ENCODE data around the gene CCR5AS.

DNA sequence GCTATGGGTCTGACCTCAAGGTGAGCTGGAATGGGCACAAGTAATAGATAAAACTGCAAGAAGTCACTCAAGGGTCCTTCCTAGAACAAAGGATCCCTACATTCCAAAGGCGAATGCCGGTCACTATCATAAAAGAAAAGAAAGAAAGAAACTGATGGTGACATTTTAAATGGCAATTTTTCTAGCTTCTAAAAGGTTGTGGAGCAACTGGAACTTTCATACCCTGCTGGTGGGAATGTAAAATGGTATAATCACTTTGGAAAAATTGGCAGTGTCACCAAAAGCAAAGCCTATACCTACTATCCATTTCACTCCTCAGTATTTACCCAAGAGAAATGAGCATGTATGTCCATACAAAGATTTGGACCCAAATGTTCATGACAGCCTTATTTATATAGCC, 4.4 kb upstream of the CCR5AS start:
- TF ChIP-seq, protein P1, sequence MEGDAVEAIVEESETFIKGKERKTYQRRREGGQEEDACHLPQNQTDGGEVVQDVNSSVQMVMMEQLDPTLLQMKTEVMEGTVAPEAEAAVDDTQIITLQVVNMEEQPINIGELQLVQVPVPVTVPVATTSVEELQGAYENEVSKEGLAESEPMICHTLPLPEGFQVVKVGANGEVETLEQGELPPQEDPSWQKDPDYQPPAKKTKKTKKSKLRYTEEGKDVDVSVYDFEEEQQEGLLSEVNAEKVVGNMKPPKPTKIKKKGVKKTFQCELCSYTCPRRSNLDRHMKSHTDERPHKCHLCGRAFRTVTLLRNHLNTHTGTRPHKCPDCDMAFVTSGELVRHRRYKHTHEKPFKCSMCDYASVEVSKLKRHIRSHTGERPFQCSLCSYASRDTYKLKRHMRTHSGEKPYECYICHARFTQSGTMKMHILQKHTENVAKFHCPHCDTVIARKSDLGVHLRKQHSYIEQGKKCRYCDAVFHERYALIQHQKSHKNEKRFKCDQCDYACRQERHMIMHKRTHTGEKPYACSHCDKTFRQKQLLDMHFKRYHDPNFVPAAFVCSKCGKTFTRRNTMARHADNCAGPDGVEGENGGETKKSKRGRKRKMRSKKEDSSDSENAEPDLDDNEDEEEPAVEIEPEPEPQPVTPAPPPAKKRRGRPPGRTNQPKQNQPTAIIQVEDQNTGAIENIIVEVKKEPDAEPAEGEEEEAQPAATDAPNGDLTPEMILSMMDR (IDR thresholded peaks at IDR 0.05) = no peak
- TF ChIP-seq POLR2A (IDR thresholded peaks at IDR 0.05) = no peak

Measured in testis (tissue), 2 donors.